Hepatic stellate cell (primary cell): ENCODE data around the gene TOMM22.

ENCODE experiments used
- DNase-seq: peaks from one replicate; pipeline ENCODE4 v3.0.0; 2011; ENCODE audit warnings: low spot score

The TOMM22 gene

DNA sequence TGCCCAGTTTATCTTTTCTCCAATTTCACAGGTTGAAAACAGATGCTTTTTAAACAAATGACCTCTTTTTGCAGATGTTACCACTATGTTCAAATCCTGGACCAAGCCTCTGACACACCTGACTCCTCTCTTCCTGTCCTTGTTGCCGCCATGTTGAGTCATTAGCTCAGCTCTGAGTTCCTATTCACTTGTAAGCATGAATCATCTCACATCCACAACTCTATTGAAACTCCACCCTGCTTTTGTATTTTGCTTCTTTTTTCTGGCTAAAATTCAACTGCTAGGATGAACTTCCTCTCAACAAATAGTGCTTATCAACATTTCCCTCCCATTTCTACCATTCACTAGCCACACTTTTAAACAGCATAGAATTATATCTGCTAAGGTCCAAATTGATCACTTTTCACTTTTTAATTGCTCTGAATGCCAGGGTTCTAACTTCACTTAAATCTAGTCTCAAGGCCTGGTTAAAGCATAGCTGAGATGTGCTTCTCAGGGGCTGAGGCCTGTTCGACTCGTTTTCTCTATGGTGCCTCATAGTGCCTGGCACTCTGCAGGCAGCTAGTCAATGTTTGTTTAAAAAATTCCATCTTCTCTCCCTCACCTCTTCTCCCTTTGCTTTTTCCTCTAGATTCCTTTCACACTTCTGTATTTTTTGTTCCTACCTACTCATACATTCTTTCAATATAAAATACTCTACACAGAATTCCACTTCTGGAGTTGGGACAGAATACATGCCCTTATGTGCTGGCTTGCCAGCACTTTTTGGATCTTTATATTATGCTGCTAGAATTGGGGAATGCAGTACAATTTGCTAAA lies 15.1 kb downstream of the TOMM22 start:
- peak; percentile 60 for DNase-seq

DNA sequence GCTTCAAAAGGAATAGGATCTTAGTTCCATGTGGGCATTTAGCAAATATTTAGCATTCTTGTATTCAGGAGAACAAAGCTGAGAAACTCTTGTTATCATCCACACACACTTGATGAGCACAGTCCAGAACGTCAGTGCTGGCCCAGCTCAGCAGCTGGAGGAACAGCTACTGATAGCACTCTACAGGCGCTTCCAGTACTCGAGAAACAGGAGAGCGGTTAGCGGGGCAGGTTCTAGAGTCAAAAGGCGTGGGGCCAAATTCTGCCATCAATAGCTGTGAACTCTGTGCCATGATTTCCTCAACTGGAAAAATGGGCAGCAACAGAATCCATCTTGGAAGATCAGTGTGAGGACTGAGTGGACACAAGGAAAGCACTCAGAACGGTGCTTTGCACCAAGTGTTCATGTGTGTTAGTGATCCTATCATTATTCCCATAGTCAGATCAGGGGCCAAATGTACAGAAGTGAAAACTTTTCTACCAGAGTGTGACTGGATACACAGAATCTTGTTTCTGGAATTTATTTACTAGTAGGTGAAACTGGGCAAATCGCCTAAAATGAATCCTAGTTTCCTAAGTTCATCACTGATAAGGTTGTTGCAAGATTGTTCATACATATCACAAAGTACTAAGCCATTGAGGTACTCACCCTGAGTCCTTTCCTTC lies 15.8 kb downstream of the TOMM22 start:
- no peak for DNase-seq

DNA sequence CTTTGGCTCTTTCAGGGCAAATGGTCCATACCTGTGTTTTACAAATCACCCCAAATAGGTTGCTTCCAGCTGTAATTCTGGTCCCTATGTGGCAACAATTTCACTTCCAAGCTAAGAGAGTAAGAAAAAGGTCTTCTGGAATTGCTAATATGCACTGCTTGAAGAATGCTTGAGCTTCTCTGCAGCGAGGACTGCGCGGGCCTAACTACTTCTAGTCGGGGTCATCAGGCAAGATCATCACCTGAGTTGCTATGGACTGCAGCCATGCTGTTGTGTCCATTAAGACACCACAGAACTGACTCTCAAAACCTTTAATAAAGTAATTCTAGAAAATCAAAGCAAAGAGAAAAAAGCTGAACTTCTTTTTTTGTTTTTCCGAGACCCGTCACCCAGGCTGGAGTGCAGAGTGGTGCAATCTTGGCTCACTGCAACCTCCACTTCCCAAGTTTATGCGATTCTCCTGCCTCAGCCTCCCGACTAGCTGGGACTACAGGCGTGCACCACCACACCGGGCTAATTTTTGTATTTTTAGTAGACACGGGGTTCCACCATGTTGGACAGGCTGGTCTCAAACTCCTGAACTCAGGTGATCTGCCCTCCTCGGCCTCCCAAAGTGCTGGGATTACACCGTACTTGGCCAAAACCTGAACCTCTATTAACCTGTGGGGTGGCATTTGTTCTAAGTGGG lies 16.8 kb downstream of the TOMM22 start:
- DNase-seq: no peak

DNA sequence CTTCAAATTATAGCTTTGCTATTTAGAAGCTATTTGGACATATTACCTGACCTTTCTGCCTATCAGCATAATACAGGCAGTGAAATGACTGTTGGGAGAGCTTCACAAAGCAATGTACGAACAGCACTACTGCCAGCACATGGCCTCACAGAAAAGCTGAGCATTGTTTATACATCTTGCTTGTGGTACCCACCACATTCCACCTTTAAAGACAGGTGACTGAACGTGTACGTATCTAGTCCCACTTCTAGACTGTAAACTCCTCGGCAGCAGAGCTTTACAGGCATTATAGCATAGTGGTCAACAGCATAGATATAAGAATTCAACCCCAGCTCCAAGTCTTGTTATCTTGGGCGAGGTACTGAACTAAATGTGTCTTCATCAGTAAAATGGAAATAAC lies 17.4 kb downstream of the TOMM22 start:
- no peak for DNase-seq

DNA sequence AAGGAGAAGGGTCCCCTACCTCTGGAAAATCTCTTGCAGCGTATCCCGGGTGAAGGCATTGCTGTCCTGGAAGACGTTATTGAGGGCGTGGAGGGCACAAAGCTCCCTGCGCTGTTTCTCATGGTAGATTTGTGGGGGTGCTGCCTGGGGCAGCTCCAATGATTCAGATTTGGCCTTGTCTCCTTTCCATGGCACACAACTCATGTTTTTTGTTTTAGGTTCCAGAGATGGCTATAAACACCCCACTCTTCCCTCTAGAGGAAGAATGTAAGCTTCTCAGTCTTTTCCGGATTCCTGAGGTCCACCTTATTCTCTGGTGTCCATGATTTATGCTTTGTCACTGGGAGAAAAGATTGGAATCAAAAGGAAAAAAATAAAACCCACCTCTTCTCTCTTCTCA lies 18.0 kb downstream of the TOMM22 start:
- DNase-seq: peak; percentile 38

DNA sequence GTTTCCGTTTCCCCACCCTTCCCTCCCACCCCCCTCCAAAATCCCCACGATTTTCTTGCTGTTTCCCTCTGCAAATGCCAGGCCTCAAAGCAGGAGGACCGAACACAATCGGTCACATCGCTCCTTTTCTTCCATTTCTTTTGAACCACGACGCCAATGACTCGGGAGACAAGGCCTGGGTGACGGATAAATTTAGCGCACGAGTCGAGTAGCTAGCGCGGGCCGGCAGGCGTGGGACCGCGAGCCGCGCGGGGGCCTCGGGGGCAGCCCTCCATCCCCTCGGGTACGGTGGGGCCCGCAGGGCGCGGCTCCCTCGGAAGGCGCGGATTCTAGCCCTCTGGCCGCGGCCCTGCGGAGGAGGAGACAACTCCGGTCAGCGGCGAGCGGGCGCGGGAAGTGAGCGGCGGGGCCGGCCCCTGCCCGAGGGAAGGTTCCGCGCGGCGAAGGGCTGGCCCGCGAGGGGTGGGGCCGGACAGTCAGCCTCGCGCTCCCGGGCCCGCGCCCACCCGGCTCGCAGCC lies 18.6 kb downstream of the TOMM22 start:
- peak; percentile 63 for DNase-seq

DNA sequence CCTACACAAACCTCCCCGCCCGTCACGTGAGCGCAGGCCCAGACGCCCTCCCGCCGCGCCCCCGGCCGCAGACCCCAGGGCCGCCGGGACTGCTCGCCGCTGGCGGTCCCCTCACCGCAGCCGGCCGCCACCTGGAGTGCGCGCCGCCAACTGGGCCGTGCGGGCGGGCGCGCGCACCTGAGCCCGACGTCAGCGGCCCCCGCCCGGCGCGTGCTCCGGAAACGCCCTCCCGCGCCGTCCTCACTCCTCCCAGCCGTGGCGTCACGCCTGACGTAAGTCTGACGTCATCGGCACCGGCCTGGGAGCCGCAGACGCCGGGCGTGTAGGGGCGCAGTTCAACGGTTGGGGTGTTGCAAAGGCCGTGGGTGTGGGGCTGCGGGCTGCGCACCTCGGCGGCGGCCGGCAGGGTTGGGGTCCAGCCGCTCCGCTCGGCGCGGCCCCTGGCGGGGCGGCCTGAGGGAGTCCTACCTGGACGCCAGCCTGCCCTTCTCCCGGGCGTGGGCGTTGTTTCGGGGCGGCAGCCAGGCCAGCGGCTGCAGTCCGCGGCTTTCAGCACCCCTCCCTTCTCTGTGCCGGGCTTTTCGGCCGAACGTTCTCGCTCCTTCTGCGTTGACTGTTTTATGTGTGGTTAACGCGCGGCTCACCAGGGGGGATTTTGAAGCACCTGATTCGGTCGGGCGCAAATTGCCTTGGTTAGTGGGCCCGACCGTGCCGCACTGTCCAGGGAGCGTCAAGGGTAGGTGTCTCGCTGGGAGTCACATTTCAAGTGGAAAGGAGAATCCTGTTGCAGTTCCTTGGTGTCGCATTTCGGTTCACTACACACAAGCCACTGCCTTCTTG lies 19.3 kb downstream of the TOMM22 start, which contains the start of gene JOSD1:
JOSD1 (minus strand) TSS at position 155 of the 840 bp plus-strand sequence. CDS start 956 bp downstream, outside the sequence.
- peak; percentile 89 for DNase-seq

DNA sequence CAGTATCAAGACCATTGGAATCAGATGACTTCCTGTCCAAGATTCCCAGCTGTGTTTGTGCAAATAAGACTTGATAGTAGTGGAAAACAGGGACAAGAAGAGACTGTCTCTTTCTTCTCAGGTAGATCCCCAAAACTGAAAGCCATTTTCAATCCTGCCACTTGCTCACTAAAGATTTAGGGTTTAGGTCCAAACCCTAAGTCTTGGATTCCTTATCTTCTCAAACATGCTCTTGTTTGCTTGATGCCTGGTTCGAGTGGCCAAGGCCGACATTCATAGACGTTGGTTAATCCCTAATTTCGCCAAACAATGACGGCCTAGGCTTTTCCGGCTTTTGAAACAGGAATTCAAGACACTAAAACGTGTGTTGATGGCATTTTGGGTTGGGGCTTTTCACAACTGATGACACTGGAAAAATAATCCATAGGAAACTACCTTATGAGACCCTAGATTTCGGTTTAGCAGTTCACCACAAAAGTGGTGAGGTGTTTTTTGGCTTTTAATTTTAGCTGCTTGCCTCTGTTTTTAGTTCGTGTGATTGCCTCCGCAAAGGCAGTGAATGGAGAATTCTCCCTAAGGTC lies 23.0 kb downstream of the TOMM22 start:
- DNase-seq: no peak

DNA sequence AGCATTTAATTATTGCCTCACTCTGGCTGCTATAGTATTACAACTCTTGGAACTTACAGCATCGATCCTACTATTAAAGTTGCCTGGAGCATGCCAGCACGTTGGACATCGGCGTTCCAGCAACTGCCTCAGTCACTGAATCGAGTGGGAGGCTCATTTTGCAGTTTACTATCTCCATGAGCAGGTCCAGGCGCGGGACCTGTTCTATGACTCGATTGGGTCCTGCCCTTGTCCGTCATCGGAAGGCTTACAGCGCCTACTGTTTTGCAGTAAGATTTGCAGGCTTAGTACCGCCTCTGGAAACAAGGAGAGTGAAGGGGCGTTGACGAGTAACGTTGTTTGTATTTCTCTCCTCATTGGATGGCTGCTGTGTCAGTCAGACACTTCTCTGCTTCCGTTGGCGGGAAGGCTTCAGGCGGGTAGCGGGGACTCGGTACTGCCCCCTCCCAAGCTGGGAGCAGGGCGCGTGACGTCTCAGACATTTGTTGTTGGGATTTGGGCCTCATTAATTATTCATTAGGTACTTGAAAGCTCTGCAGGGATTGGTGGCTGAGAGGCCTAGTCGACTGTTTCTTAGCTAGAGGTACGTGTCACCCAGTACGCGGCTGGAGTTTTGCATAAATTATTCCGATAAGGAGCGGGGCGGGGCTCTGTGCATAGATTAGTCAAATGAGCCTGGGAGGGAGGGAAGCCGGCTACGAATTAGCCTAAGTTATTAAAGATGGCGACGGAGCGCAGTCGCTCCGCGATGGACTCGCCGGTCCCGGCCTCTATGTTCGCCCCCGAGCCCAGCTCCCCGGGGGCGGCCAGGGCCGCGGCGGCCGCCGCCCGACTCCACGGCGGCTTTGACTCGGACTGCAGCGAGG lies 23.7 kb downstream of the TOMM22 start, which contains the start of gene GTPBP1:
GTPBP1 (plus strand) TSS at position 710 of the 866 bp plus-strand sequence; CDS start at position 722, 12 bp downstream.
- peak; percentile 99 for DNase-seq

DNA sequence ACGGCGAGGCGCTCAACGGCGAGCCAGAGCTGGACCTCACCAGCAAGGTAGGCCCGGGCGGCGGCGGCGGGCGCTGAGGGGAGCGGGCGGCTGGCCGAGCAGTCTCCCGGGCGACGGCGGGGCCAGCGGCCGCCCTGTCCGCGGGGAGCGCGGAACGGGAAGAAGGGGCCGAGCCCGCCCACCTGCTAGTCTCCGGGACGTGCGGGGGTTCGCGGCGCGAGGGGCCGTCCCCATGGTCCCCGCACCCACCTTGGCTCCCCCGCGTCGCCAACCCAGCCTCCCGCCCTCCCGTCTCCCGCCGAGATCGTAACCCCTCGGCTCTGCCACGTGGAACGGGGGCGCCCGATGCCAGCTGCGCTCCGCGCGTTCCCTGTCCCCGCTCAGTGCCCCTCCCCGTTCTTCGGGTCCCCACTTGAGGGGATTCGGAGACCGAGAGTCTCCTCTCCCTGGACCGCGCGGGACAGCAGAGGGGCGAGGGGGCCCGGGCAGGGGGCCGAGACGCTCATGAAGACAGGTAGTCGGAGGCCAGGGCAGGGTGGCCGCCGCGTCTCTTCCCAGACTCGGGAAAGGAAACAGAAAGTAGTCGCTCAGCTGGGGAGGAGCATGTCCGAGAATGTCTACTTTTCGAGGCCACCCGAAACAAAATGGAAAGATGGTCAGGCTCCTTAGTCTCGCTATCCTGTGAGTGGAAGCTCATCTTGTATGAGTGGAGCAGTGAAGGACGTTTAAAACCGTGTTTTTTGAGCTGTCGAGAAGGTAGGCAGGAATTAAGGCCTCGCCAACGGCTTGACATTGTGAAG lies 24.5 kb downstream of the TOMM22 start:
- DNase-seq: peak; percentile 61

DNA sequence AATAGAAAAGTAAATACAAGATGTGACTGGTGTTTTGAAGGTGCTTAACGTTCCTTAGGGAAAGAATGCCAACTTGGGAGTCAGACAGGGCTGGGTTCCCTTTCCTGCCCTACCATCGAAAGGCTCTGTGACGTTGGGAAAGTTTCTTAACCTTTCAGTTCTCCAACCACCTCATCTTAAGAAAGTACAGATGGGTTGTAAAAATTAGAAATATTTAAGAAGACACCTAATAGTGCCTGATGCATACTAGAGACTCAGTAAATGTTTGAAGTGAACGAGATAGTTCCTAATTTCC lies 25.1 kb downstream of the TOMM22 start:
- no peak for DNase-seq

DNA sequence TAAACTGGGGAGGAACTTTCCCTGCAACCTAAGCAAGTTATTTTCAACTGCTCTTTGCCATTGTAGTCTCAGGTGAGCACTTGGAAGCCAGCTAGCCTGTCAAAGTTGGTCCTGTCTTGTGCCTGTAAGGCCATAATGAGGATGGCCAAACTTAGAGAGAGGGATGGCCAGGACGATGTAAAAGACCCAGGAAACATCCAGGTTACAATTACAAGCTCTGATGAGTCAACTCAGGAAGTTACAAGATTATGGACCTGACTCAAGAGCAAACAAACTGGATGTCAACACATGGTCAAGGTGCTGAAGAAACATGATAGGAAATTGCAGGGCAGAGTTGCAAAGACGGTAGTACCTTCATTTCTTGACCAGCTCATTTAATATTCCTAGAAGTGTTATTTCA lies 25.6 kb downstream of the TOMM22 start:
- no peak for DNase-seq

DNA sequence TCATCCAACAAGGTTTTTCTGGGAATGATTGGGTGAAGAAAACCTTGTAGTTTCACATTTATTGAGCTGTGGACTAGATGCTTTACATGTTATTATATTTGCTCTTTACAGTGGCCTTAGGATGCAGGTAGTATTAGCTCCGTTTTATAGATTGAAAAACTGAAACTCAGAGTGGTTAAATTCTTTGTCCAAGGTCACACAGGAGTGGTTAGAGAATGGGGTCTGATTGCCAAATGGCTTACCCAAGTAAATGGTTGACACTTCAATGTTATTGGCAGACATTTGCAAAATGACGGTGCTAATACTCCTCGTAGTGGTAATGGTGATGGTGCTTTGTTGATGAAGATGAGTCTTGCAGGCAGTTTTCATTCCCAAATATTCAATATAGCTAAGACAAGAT lies 26.2 kb downstream of the TOMM22 start:
- no peak for DNase-seq

DNA sequence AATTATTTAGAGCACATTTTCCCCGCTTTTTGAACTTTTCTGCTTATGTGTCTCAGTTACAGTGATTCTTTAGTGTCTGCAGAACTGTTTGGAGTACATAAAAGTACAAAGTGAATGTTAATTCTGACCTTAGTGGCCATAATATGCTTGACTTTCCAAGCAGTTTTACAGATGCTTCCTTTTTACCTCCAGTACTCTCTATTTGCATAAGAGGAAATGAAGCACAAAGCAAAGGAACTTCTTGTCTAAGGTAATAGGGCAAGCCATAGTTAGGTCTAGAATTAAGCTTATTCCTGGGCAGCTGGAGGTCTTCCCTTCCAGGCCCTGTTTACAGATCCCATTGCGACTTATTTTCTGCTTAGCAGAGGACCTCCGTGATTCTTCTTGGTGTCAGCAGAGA lies 27.5 kb downstream of the TOMM22 start:
- no peak for DNase-seq

DNA sequence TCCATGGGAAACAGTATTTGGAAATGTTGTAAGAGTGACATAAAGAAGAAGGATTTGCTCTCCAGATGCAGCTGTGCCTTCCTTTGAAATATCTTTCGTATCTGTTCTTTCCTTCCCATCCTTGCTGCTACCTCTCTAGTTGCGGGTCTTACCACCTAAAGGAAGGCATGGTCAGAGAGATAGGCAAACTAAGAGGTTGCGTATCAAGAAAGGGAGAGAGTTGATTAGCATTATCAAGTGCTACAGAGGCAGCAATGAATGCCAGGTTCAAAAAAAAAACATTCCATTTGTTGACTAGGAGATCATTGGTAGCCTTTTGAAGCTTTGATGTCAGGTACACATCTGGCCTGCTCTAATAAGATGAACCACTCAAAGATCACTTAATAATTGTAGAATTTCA lies 28.6 kb downstream of the TOMM22 start:
- DNase-seq: no peak

DNA sequence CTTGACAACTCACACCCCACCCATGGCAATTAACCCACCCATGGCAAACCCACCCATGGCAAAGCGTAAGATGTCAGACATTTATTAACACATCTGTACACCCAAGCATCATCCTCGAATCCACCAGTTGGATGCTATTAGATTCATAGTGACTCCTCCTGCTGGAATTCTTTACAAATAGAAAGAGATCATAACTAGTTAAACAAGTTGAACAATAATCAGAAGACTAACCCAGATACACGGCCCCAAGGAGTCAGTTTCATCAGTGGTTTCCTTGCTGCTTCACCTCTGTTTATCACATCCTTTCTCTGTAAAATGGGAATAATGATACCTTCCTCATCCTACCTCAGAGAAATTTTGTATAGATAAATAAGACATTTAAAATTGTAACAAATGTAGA lies 29.1 kb downstream of the TOMM22 start:
- DNase-seq: no peak

DNA sequence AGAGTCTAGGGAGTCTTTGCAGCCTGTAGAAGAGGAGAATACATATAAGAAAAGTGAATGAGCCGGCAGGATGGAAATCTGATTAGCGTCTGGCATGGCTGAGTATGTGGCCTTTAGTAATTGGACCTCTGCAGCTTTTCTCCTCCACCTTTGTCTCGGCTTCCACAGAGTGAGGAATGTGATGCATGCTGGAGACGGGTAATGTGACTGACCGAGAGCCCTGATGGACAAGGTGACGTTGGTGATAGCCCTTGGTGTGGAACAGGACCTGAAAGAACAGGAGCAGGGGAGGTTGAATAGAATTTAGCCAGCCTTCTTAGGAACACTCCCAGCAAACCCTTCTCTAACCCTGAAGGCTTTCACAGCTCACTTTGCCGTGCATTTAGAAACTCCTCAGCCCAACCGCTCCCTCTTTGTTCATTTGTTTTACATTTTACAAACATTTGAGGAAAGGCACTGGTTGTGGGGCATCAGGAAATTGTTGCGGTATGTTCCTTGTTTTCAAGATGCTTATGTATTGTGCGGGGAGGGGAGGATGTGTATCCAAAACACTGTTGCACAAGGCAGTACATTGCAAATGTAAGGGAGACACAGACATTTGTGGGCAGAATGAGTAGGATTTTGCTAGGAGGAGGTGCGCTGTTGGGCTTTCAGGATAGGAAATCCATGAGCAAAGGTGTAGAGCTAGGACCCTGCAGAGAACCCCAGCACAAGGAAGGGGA lies 30.9 kb downstream of the TOMM22 start:
- no peak for DNase-seq

DNA sequence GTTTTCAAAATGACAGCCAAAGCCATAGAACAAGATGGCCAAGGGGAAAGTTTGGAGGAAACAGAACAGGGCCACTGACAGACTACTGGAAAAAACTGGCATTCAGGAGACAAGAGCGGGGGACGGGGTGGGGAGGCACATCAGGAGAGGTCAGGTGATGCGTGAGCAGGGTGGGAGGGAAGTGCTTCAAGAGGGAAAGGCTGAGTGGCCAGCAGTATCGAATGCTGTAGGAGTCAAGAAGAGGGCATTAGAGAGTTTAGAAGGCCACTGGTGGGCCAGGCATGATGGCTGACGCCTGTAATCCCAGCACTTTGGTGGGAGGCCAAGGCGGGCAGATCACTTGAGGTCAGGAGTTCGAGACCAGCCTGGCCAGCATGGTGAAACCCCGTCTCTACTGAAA lies 32.2 kb downstream of the TOMM22 start:
- no peak for DNase-seq

DNA sequence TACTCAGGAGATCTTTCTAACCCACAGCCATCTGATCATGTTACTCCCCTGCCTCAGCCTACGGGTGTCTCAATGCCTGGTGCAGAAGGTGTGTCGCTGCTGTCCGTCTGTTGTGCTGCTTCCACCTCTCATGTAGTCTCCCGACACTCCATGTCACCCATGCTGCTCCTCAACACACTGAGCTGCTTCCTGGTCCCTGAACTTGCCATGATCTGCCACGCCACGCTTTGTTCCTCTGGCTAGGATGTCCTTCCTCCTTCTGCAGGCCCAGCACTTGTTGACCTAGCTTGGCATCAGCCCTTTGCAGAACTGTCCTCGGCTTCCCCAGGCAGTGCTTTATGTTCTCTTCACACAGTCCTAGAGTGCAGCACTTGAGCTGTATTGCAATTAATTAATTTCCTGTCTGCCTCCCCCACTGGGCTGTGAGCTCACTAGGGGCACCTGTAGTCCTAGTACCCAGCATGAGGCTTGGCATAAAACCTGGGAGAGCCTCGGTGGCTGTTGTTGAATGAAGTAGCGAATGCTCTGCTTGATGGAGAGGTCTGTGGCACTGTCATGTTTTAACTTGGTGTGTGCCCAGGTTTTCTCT lies 33.5 kb downstream of the TOMM22 start:
- no peak for DNase-seq
